PC-3 (cell line): ENCODE measurements around the gene SEMA3B.

ENCODE experiments used
- CTCF ChIP-seq: fragments of 300-600 bp; sonication (generic); conservative IDR thresholded peaks from 2 replicates; pipeline ENCODE4 v1.5.1; 2017; ENCODE audit warnings: antibody characterized with exemption, low read depth, mild to moderate bottlenecking, low read length
- EZH2 ChIP-seq: fragments of 300-600 bp; sonication (generic); IDR thresholded peaks from one replicate; pipeline ENCODE4 v1.6.1; 2017; ENCODE audit warnings: antibody characterized with exemption, mild to moderate bottlenecking, low read length; ENCODE audit not compliant: unreplicated experiment
- EZH2phosphoT487 ChIP-seq: fragments of 300-600 bp; sonication (generic); IDR thresholded peaks from 2 replicates; pipeline ENCODE4 v1.6.1; 2018; ENCODE audit warnings: mild to moderate bottlenecking, antibody characterized with exemption, low read length, borderline replicate concordance

- TF ChIP-seq CTCF (0 out of 2 replicates have a peak, but pooled peaks have one; percentile 9), EZH2 (no peak), EZH2phosphoT487 (no peak)
These were observed 47.4 kb upstream of the SEMA3B start for GRCh38 chr3:50221411-50222168.
